Fibroblast of peridontal ligament (primary cell): ENCODE data around the gene CUBN.

Experiments
- DNase-seq: peaks from one replicate; pipeline ENCODE4 v3.0.0-alpha.2; 2010; ENCODE audit errors: extremely low read depth

Gene CUBN

DNA sequence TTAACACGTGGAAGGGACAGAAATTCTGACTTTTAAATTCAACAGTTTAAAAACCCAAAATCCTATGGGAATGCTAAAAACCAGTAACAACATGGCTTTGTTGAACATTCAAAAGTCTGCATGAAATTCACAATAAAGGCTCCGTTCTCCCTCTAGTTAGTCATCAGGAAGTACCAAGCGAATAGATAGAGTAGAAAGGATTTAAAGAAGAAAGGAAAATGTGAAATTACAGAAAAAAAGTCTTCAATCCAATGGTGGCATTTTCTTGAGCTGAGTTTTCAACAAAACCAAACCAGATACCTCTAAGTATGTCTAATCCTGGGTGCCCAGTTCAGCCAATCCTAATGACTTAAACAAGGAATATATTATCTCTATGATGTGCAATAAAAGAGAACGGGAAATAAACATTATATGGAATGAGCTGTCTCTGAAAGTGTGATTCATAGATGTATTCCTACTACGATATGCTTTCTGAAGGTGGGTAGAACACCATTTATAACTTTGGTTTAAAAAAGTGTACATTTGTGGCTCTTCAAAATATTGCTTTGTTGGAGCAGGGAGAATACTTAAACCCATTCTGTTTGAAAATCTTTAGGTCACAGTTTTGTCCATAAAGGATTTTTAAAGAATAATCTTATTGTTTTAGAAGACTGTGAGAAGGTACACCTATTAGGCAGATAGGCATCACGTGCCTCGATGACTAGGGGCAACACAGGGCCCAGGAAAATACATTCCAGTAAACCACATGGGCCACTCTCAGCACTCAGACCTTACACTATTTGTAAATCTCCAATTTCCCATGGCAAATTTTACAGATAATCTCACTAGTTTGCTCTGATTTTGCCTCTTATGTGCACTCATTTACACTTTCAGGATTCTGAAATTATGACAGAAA, 87.7 kb downstream of the CUBN start:
- DNase-seq, result peak; percentile 77

DNA sequence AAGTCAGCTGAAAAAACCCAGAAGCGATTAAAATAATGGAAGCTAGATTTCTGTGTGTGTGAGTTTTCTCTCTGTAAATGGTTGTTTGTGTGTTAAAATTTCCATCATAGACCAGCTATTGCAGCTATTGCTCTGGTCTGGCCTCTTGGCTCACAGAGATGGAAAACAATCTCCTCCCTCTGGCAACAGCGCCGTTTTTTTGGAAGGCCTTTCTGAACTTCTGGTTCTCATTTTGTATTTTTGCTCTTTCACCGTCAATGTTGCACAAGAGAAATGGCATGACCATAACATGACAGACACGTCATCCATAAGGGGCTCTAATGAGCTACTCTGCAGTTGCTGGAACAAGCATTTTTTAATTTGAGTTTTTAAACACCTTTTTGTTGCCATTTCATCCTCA, 91.0 kb downstream of the CUBN start:
- peak; percentile 99 for DNase-seq

DNA sequence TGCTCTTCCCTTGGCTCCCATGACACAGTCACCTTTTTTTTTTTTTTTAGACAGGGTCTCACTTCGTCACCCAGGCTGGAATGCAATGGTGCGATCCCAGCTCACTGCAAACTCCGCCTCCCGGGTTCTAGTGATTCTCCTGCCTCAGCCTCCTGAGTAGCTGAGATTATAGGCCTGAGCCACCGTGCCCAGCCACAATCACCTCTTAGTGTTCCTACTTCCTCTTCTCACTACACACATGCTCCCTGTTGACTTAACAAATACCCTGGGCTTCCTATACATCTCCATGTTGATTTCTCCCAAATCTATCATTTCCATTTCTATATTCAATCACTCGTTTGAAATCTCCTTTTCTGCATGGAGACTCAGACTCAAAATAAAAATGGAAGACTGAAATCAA, 91.7 kb downstream of the CUBN start:
- no peak for DNase-seq

DNA sequence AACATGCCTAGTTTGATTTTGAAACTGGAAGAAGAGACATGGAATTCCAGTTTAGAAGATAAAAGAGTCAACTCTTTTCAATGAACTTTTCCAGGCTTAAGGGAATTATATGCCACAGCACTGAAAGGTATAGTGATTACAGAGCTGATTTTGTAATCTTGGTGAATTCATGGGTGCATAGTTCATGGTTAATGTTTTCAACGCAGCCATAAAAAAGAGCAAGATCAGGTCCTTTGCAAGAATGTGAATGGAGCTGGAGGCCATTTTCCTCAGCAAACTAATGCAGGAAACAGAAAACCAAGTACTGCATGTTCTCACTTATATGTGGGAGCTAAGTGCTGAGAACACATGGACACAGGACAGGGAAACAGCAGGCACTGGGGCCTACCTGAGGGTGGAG, 94.2 kb downstream of the CUBN start:
- DNase-seq, result no peak

DNA sequence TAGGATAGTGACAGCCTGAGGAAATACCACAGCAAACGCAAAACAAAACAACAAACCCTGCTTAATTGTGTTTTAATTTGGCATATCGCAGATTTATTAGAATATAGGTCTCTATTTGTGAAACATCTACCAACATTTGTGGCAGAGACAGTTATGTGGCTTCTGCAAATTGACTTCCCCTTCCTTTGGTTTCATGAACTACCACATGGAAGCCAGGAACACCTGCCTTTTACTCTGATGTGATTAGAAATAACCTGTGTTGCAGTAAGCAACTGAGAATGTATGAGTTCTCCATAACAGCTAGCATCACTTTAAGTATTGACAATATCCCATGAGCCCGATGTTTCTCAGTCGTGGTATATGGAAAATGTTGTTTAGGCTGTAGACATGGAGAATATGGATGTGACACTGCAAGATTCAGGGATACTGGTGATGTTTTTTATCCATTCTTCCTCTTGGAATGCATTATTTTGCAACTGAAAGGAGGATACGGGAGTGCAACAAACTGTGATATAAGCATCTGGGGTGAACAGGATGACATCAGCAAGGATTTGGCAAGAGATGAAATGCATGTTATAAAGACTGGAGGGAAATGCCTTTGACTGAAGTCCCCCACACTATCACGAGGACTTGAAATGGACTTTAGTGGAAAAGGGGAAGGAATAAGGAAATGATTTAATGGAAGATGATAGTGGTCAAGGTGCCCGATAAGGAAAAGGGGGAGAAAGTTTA, 95.9 kb downstream of the CUBN start:
- peak; percentile 81 for DNase-seq

- no peak for DNase-seq
Observed at GRCh38 chr10:17031637-17032635, 97.7 kb downstream of the CUBN start.

DNA sequence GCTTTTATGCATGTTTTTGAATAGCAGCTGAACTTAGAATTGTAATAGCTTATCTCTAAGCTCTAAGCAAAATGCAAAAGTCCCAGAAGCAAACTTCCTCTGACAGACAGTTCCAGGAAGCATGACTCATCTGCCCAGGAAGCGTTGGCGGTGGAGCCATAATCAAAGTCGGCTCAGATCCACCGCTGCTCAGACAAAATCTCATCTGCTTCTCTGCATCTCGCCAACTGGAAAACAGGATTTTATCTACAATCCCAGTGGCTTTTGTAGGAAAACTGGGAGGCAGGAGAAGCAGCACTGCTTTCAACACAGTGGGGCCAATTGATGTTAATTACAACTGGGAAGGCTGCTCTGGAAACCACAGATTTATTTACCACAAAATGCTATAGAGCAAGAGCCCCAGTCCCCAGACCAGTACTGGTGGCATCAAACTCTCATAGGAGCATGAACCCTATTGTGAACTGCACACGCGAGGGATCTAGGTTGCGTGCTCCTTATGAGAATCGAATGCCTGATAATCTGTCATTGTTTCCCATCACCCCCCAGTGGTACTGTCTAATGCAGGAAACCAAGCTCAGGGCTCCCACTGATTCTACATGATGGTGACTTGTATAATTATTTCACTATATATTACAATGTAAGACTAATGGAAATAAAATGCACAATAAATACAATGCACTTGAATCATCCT, 99.9 kb downstream of the CUBN start:
- peak; percentile 89 for DNase-seq

GRCh38 chr10:17029239-17029580, 100.4 kb downstream of the CUBN start:
- no peak for DNase-seq

GRCh38 chr10:17028798-17029197, 100.8 kb downstream of the CUBN start:
- no peak for DNase-seq

GRCh38 chr10:17026686-17027485, 102.7 kb downstream of the CUBN start:
- DNase-seq, result peak; percentile 75

GRCh38 chr10:17025444-17026295, 103.9 kb downstream of the CUBN start:
- peak; percentile 99 for DNase-seq

GRCh38 chr10:17024461-17024860, 105.2 kb downstream of the CUBN start:
- no peak for DNase-seq

DNA sequence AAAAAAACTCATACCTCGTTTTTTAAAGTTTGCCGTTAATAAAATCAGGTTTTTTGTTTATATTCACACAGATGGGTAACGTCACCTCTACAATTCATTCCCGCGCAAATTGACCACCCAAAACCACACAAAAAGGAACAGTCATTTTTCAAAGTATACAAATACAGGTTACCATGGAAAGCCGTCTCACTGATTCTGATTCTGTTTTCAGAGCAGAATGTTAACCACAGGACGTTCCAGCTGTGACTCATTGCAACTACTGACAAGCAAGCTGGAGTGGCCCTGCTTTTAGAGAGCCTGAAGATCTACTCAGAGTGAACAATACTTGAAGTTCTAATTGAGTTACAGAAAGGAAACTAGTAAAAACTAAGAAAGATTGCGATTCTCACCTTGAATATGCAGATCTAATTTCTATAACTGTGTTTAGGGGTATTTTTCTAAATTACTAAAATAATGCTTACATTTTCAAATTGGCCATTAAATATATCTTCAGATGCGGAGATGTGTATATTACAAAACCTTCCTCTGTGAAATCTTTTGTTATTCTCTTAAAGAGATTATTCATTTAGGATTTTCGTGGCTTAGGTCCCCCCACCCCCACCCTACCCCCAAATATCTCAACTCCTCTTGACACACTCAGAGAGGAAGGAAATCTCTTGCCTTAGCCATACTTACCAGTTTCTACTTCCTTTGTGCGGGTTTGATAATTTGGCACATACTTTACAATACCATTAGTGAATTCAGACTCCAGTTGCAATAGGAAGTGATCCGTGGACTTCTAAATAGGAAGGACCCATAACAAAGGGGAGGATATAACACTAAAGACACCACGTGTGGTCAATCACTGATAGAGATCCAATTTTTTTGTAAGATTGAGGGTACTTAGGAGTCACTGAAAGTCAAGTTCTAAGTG, 106.0 kb downstream of the CUBN start:
- peak; percentile 100 for DNase-seq

DNA sequence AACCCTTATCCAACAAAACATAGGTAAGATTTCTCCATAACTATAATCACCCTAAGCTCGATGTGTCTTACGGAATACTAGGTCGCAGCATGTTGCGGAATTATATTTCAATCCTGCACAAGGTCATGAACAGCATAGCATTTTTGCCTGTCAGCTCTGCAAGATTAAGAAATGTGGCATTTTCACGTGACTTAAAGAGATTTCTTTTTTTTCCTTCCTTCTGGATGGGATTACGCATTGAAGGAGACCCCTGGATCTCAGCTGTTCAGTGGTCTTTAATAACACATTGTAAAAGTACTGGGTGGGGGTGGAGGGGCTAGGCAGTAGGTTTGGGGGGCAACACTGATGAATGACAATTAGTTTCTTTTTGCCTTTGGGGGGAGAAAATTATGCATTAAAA, 106.7 kb downstream of the CUBN start:
- DNase-seq, result no peak

GRCh38 chr10:17022466-17022825, 107.2 kb downstream of the CUBN start:
- no peak for DNase-seq

DNA sequence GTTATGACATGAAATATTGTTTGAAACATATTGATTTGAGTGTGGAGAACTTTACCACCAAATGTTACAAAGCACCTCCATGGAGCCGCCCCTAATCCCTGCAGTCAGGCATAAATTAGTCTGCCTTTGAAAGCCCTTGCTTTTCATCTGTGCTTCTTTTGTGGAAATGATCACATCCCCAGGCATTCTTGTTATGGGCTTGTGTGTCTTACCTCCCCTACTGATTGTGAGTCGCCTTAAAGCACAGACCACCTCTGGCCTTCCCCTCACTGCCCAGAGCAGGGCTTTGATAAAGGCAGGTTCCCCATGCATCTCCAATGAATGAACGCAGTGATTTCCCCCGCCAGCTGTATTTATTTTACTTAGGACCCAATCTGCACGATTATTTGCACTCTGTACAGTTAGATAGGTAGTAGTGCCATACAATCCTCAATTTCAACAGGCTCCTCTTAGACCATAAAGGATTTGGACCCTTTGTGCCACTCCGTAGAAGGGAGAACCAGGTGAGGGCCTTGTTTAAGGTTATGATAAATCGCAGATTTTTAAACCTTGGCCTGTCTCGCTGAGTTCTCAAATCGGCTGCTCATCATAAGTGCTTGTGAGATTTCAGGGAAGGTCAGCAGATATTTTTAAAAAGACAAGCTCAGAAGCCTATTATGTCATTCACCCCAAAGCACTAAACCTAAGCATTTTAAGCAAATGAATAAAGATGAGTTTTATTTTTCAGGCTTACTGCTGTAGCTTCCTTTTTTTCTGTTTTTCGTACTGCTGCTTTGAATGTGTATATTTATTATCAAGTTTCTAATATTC, 107.8 kb downstream of the CUBN start:
- no peak for DNase-seq

DNA sequence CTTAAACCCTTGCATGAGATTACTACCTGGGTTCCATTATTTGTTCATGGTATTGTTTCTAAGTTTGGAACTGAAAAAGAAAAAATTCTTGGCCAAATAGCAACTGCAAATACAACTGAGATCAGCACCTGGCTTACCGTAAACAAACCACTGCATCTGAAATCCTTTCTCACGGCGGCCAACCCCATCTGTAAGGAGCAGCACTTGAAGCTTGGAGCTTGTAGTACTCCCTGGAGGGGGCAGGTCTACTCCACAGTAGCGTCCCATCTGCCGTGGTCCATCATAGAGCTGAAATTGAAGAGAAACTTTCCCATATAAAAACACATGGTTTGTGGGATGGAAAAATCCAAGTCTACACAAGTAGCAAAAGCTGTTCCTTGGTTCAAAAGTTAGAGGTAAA, 109.9 kb downstream of the CUBN start:
- no peak for DNase-seq
